CD14-positive monocyte (primary cell): ENCODE measurements around the gene ZDHHC14. TPM values are rescaled to one million over a fixed set of nuclear protein-coding genes. Genes with fewer than 3 reads are reported as not detected.
A peak's percentile ranks its signal among the peaks of the same experiment; 100 is the strongest.

Experiments
- DNase-seq, 3 donors: peaks; one replicate each; pipeline ENCODE4 v3.0.0-alpha.2; 2011 to 2022
- H2AFZ ChIP-seq: 2 replicates; pipeline ENCODE4 v1.6.0; 2012; ENCODE audit warnings: mild to moderate bottlenecking, low read depth, low read length, inconsistent platforms; ENCODE audit not compliant: insufficient read depth, poor library complexity, severe bottlenecking
- H3K27ac ChIP-seq, 2 donors: 1 replicate in 1 of 2; 2 replicates in 1 of 2; pipeline ENCODE4 v1.5.1; 2012 to 2013; ENCODE audit warnings: low read length in 2 of 2, control low read depth in 1 of 2, inconsistent platforms in 1 of 2, low read depth in 1 of 2, mild to moderate bottlenecking in 1 of 2
- H3K27me3 ChIP-seq, 2 donors: one replicate each; pipeline versions ENCODE4 v1.6.0 to v1.6.1; 2011 to 2013; ENCODE audit warnings: low read length in 2 of 2; ENCODE audit not compliant: control insufficient read depth in 2 of 2, insufficient read depth in 2 of 2
- H3K36me3 ChIP-seq, 2 donors: replicated peaks in 1 of 2; 1 replicate in 1 of 2; 2 replicates in 1 of 2; pipeline versions ENCODE4 v1.5.1 to v1.6.1; 2012 to 2013; ENCODE audit warnings: low read length in 2 of 2, control low read depth in 1 of 2, inconsistent platforms in 1 of 2, mild to moderate bottlenecking in 1 of 2; ENCODE audit not compliant: insufficient read depth in 2 of 2, control insufficient read depth in 1 of 2
- H3K4me1 ChIP-seq, 2 donors: 1 replicate in 1 of 2; 2 replicates in 1 of 2; pipeline versions ENCODE4 v1.5.1 to v1.6.1; 2012 to 2013; ENCODE audit warnings: low read length in 2 of 2, control low read depth in 1 of 2, inconsistent platforms in 1 of 2, mild to moderate bottlenecking in 1 of 2, moderate library complexity in 1 of 2; ENCODE audit not compliant: insufficient read depth in 2 of 2, control insufficient read depth in 1 of 2
- H3K4me2 ChIP-seq: replicated peaks from 2 replicates; pipeline ENCODE3; 2012; ENCODE audit warnings: low read length, moderate library complexity, mild to moderate bottlenecking; ENCODE audit not compliant: poor library complexity, severe bottlenecking; ENCODE audit errors: extremely low read depth
- H3K4me3 ChIP-seq, 3 experiments: fragments of 200-600 bp in 1 of 3; sonication (generic) in 1 of 3; replicated peaks in 1 of 3; 1 replicate in 2 of 3; 2 replicates in 1 of 3; pipeline ENCODE4 v1.5.1; 2011 to 2013; ENCODE audit warnings: low read length in 3 of 3, mild to moderate bottlenecking in 3 of 3, control low read depth in 2 of 3, low read depth in 2 of 3, inconsistent platforms in 1 of 3, moderate library complexity in 1 of 3
- H3K79me2 ChIP-seq: 2 replicates; pipeline ENCODE4 v1.6.0; 2012; ENCODE audit warnings: mild to moderate bottlenecking, control low read depth, inconsistent platforms, low read length, moderate library complexity; ENCODE audit not compliant: insufficient read depth
- H3K9ac ChIP-seq: 2 replicates; pipeline ENCODE4 v1.6.0; 2017; ENCODE audit warnings: low read length, mild to moderate bottlenecking; ENCODE audit not compliant: insufficient read depth, poor library complexity, severe bottlenecking
- H3K9me3 ChIP-seq, 2 donors: replicated peaks in 1 of 2; 1 replicate in 1 of 2; 2 replicates in 1 of 2; pipeline versions ENCODE4 v1.5.1 to v1.6.1; 2012 to 2013; ENCODE audit warnings: low read length in 2 of 2, control low read depth in 1 of 2; ENCODE audit not compliant: control insufficient read depth in 1 of 2, insufficient read depth in 1 of 2
- H4K20me1 ChIP-seq: 2 replicates; pipeline ENCODE4 v1.6.0; 2012; ENCODE audit warnings: mild to moderate bottlenecking, low read length, control low read depth, moderate library complexity; ENCODE audit not compliant: insufficient read depth
- H3K27ac Mint-ChIP-seq, 7 donors: one replicate each; pipeline ENCODE4 v1.8.0; 2020; ENCODE audit warnings: mild to moderate bottlenecking in 7 of 7, mixed read lengths in 7 of 7, moderate library complexity in 6 of 7, inconsistent platforms in 2 of 7
- H3K27me3 Mint-ChIP-seq, 3 donors: one replicate each; pipeline ENCODE4 v1.8.0; 2021 to 2022; ENCODE audit warnings: low read depth in 3 of 3, mild to moderate bottlenecking in 3 of 3, mixed read lengths in 3 of 3, moderate library complexity in 3 of 3, inconsistent platforms in 1 of 3
- H3K36me3 Mint-ChIP-seq, 2 donors: one replicate each; pipeline ENCODE4 v1.8.0; 2020; ENCODE audit warnings: mixed read lengths in 2 of 2, inconsistent platforms in 1 of 2, mild to moderate bottlenecking in 1 of 2
- H3K4me1 Mint-ChIP-seq: one replicate; pipeline ENCODE4 v1.8.0; 2020; ENCODE audit warnings: mild to moderate bottlenecking, mixed read lengths
- H3K4me3 Mint-ChIP-seq, 2 donors: one replicate each; pipeline ENCODE4 v1.8.0; 2020; ENCODE audit warnings: mild to moderate bottlenecking in 2 of 2, mixed read lengths in 2 of 2, moderate library complexity in 1 of 2
- H3K9me3 Mint-ChIP-seq, 7 donors: one replicate each; pipeline ENCODE4 v1.8.0; 2020 to 2022; ENCODE audit warnings: mixed read lengths in 7 of 7, mild to moderate bottlenecking in 6 of 7, moderate library complexity in 6 of 7, inconsistent platforms in 2 of 7
- WGBS: methylation state at CpG from one replicate; pipeline ENCODE4 v1.1.5; 2013; ENCODE audit warnings: missing lambda C conversion rate; ENCODE audit not compliant: insufficient coverage; 5-methylcytosine and 5-hydroxymethylcytosine counted together
- intact Hi-C, 2 donors: fragments of 100-400 bp; cut with micrococcal nuclease; formaldehyde crosslinking; loops; one replicate each; pipeline versions ENCODE4 v1.15.0 to v1.15.1; 2023
- polyA plus RNA-seq, 3 donors: library from polyadenylated mRNA; depleted of rRNA in 1 of 3; unstranded in 2 of 3; stranded (reverse) in 1 of 3; fragments of 300-500 nt in 2 of 3; fragments of >200 nt in 1 of 3; fragmentation: Illumina TruSeq in 2 of 3; gene quantifications; 1 replicate in 2 of 3; 2 replicates in 1 of 3; pipeline ENCODE4 v1.2.3, GENCODE V29; 2012 to 2021
- TF ChIP-seq, protein P1 (sequence below): fragments of 200-600 bp; IDR thresholded peaks from one replicate; pipeline ENCODE4 v1.8.0; 2022; ENCODE audit warnings: antibody characterized with exemption, mild to moderate bottlenecking

ZDHHC14 gene
- polyA plus RNA-seq, 3 donors: 0.30 to 1.7 (median 0.93) TPM

GRCh38 chr6:157609117-157609516 lies 228.1 kb downstream of the ZDHHC14 start:
- Histone ChIP-seq H3K27ac (no peak overlapping the region), H3K36me3 (no peaks in the 10 kb centered on the region), H3K9ac (no peak overlapping the region), H3K4me2 (no peak overlapping the region), H2AFZ (no peak overlapping the region), H3K79me2 (no peaks in the 10 kb centered on the region), H4K20me1 (no peaks in the 10 kb centered on the region), H3K4me3 (no peak overlapping the region), H3K9me3 (no peaks in the 10 kb centered on the region), H3K27me3 (no peaks in the 10 kb centered on the region), H3K4me1 (peaks cover 0 to 10% of the 10 kb centered on the region in 2 donors)
- Mint-ChIP-seq H3K9me3 (no peaks in the 10 kb centered on the region), H3K4me1 (peaks cover 3% of the 10 kb centered on the region), H3K27me3 (no peaks in the 10 kb centered on the region), H3K36me3 (peaks cover 0 to 3% of the 10 kb centered on the region in 2 donors), H3K27ac (peak overlapping the region in 1 of 7 donors; percentile 15), H3K4me3 (no peak overlapping the region)
- DNase-seq: no peak
- intact Hi-C loops: no loop called here
- 100% methylated on average over 3 of the region's 6 CpGs for WGBS
- TF ChIP-seq, protein P1, sequence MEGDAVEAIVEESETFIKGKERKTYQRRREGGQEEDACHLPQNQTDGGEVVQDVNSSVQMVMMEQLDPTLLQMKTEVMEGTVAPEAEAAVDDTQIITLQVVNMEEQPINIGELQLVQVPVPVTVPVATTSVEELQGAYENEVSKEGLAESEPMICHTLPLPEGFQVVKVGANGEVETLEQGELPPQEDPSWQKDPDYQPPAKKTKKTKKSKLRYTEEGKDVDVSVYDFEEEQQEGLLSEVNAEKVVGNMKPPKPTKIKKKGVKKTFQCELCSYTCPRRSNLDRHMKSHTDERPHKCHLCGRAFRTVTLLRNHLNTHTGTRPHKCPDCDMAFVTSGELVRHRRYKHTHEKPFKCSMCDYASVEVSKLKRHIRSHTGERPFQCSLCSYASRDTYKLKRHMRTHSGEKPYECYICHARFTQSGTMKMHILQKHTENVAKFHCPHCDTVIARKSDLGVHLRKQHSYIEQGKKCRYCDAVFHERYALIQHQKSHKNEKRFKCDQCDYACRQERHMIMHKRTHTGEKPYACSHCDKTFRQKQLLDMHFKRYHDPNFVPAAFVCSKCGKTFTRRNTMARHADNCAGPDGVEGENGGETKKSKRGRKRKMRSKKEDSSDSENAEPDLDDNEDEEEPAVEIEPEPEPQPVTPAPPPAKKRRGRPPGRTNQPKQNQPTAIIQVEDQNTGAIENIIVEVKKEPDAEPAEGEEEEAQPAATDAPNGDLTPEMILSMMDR: no peak

GRCh38 chr6:157609556-157609955 lies 228.6 kb downstream of the ZDHHC14 start:
- H3K36me3 ChIP-seq: no peaks in the 10 kb centered on the region
- intact Hi-C loops: no loop called here
- H3K4me3 ChIP-seq: no peak overlapping the region
- no peak for DNase-seq
- H3K79me2 ChIP-seq: no peaks in the 10 kb centered on the region
- Mint-ChIP-seq H3K9me3 (no peaks in the 10 kb centered on the region), H3K4me3 (no peak overlapping the region), H3K27ac (peak overlapping the region in 1 of 7 donors; percentile 31), H3K27me3 (no peaks in the 10 kb centered on the region), H3K4me1 (peaks cover 5% of the 10 kb centered on the region), H3K36me3 (peaks cover 0 to 3% of the 10 kb centered on the region in 2 donors)
- H3K9me3 ChIP-seq: no peaks in the 10 kb centered on the region
- 97% methylated on average over 3 of the region's 3 CpGs for whole genome bisulfite sequencing
- H3K9ac ChIP-seq: no peak overlapping the region
- H3K27me3 ChIP-seq: no peaks in the 10 kb centered on the region
- H3K4me1 ChIP-seq: peaks cover 0 to 10% of the 10 kb centered on the region in 2 donors
- no peak overlapping the region for H2AFZ ChIP-seq
- TF ChIP-seq, protein P1: no peak
- H3K27ac ChIP-seq: no peak overlapping the region
- H3K4me2 ChIP-seq: no peak overlapping the region
- no peaks in the 10 kb centered on the region for H4K20me1 ChIP-seq
